ENCODE results near the gene EEPD1.

GRCh38 chr7:36188906-36189305 lies 35.9 kb downstream of the EEPD1 start:
- TF ChIP-seq ARNT (IDR thresholded peaks at IDR 0.05) (no peak), FOXA1 (IDR thresholded peaks at IDR 0.05) (no peak), TARDBP (IDR thresholded peaks at IDR 0.05) (no peak), BHLHE40 (IDR thresholded peaks at IDR 0.05; ENCODE audit: borderline replicate concordance) (no peak), FOXM1 (IDR thresholded peaks at IDR 0.05; ENCODE audit: borderline replicate concordance) (no peak), ZNF384 (IDR thresholded peaks at IDR 0.05) (no peak), SUZ12 (IDR thresholded peaks at IDR 0.05) (no peak), SP1 (IDR thresholded peaks at IDR 0.05) (no peak), FOXK2 (IDR thresholded peaks at IDR 0.05) (no peak), NFRKB (IDR thresholded peaks at IDR 0.05) (no peak), LEF1 (IDR thresholded peaks at IDR 0.05; ENCODE audit: borderline replicate concordance) (no peak), HDGF (IDR thresholded peaks at IDR 0.05; ENCODE audit: borderline replicate concordance) (no peak)
- TF ChIP-seq, protein P1, sequence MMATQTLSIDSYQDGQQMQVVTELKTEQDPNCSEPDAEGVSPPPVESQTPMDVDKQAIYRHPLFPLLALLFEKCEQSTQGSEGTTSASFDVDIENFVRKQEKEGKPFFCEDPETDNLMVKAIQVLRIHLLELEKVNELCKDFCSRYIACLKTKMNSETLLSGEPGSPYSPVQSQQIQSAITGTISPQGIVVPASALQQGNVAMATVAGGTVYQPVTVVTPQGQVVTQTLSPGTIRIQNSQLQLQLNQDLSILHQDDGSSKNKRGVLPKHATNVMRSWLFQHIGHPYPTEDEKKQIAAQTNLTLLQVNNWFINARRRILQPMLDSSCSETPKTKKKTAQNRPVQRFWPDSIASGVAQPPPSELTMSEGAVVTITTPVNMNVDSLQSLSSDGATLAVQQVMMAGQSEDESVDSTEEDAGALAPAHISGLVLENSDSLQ (IDR thresholded peaks at IDR 0.05), result no peak

Data from HEK293T (cell line).